Right lobe of liver (tissue), 6 donors: ENCODE measurements around the gene CXCR6. TPM values are rescaled to one million over a fixed set of nuclear protein-coding genes. Genes with fewer than 3 reads are reported as not detected.
A peak's percentile ranks its signal among the peaks of the same experiment; 100 is the strongest.

Source experiments
- ATAC-seq, 4 donors: fragments of 200-7000 bp; cut with Tn5 transposase; one replicate each; pipeline ENCODE4 v1.9.1; 2020; ENCODE audit warnings: mild to moderate bottlenecking in 4 of 4, moderate library complexity in 4 of 4
- DNase-seq, 3 donors: peaks; one replicate each; pipeline ENCODE4 v3.0.0-alpha.2; 2020
- H3K27ac ChIP-seq, 3 donors: fragments of 200-600 bp; one replicate each; pipeline ENCODE4 v1.8.0; 2022
- H3K27me3 ChIP-seq, 2 donors: fragments of 200-600 bp; one replicate each; pipeline ENCODE4 v1.8.0; 2022
- H3K36me3 ChIP-seq, 4 donors: fragments of 200-600 bp; sonication (generic) in 1 of 4; one replicate each; pipeline versions ENCODE4 v1.5.1 to v1.8.0; 2017 to 2022; ENCODE audit warnings: control low read depth in 1 of 4
- H3K4me1 ChIP-seq, 4 donors: fragments of 200-600 bp; sonication (generic) in 1 of 4; one replicate each; pipeline versions ENCODE4 v1.5.1 to v1.8.0; 2017 to 2022; ENCODE audit warnings: control low read depth in 1 of 4
- H3K4me3 ChIP-seq, 3 donors: fragments of 200-600 bp; one replicate each; pipeline ENCODE4 v1.8.0; 2022
- H3K9me3 ChIP-seq, 4 donors: fragments of 200-600 bp; sonication (generic) in 1 of 4; one replicate each; pipeline versions ENCODE4 v1.5.1 to v1.8.0; 2017 to 2022; ENCODE audit warnings: control low read depth in 1 of 4
- POLR2A ChIP-seq: fragments of 450-650 bp; IDR thresholded peaks from one replicate; pipeline ENCODE4 v1.6.1; 2017; ENCODE audit warnings: antibody characterized with exemption, mild to moderate bottlenecking
- WGBS: methylation state at CpG from one replicate; pipeline ENCODE4 v1.1.6; 2018; ENCODE audit warnings: low coverage, low lambda C conversion rate; ENCODE audit not compliant: insufficient coverage; ENCODE audit errors: missing lambda C conversion rate; 5-methylcytosine and 5-hydroxymethylcytosine counted together
- intact Hi-C, 2 donors: fragments of 100-400 bp; cut with DNase I; formaldehyde crosslinking; loops; one replicate each; pipeline versions ENCODE4 v1.11.2 to v1.14.1; 2022
- total RNA-seq, 6 experiments: library from RNA; depleted of rRNA in 2 of 6; stranded (reverse); fragments of >200 nt in 2 of 6; fragmentation: NEBNext Ultra II Directional in 3 of 6; extraction: Animal tissue kit (Norgen Biotek cat#: 25700) in 3 of 6; gene quantifications; one replicate each; pipeline versions ENCODE4 v1.1.0 to v1.2.4, GENCODE V29; 2016 to 2023
- TF ChIP-seq, protein P1 (sequence below), 4 donors: fragments of 200-600 bp in 3 of 4; fragments of 450-650 bp in 1 of 4; IDR thresholded peaks; one replicate each; pipeline versions ENCODE4 v1.5.1 to v1.8.0; 2016 to 2022; ENCODE audit warnings: antibody characterized with exemption in 4 of 4, mild to moderate bottlenecking in 2 of 4
- donor health status: DM: no; HTN: yes; CAD: no.
- donor health status: DM: no; HTN: no; CAD: no.
- donor health status: DM: no; HTN: no; CAD: no.
- donor health status: DM: no; HTN: yes; CAD: no.
- donor health status: DM: no; HTN: yes; CAD: no.

CXCR6 gene
- total RNA-seq, 6 experiments from 2014 or later: 0.37 to 1.4 (median 0.76) TPM; not detected in 1

- WGBS: 100% methylated on average over 3 of the region's 3 CpGs
- intact Hi-C loops: no loop called here
- no peaks in the 10 kb centered on the region for H3K27me3 ChIP-seq
- H3K4me1 ChIP-seq: peaks cover 0 to 5% (median 0%) of the 10 kb centered on the region in 4 donors
- ATAC-seq (no peak), DNase-seq (no peak)
- H3K27ac ChIP-seq: no peak overlapping the region
- no peak overlapping the region for H3K4me3 ChIP-seq
- H3K9me3 ChIP-seq: no peaks in the 10 kb centered on the region
- peaks cover 8 to 83% (median 29%) of the 10 kb centered on the region in 4 donors for H3K36me3 ChIP-seq
- TF ChIP-seq, protein P1, sequence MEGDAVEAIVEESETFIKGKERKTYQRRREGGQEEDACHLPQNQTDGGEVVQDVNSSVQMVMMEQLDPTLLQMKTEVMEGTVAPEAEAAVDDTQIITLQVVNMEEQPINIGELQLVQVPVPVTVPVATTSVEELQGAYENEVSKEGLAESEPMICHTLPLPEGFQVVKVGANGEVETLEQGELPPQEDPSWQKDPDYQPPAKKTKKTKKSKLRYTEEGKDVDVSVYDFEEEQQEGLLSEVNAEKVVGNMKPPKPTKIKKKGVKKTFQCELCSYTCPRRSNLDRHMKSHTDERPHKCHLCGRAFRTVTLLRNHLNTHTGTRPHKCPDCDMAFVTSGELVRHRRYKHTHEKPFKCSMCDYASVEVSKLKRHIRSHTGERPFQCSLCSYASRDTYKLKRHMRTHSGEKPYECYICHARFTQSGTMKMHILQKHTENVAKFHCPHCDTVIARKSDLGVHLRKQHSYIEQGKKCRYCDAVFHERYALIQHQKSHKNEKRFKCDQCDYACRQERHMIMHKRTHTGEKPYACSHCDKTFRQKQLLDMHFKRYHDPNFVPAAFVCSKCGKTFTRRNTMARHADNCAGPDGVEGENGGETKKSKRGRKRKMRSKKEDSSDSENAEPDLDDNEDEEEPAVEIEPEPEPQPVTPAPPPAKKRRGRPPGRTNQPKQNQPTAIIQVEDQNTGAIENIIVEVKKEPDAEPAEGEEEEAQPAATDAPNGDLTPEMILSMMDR (IDR thresholded peaks at IDR 0.05): no peak
- no peak for TF ChIP-seq POLR2A
These were observed 11.0 kb downstream of the CXCR6 start for GRCh38 chr3:45954306-45954705.

DNA sequence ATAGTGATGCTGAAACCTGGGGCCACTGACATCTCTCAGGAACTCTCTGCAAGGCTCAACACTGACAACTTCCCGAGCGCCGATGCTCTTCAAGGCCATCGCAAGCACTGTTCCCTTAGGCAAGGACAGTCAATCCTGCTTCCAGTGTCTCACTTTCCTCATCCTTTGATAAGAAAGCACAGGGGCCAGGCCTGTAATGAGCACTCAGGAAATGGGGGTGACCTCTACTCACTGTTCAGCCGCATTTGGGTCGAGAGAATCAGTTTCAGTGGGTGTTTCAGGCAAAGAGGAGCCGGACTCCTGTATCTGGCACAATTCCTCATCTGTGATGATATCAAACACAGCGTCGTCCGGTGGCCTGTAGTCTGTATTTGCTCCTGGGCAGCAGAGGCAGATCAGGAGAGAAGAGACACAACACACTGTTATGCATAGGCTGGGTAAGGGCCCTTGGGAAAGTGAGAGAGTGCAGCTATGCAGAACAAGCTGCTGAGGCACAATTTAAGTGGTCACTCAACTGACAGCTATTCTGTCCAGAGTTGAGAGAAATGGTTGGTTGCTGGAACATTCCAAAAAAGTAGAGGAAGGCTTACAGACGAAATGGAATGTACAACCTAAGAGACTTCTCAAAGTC, 11.9 kb downstream of the CXCR6 start:
- intact Hi-C loops: no loop called here
- no peak overlapping the region for H3K4me3 ChIP-seq
- TF ChIP-seq, protein P1 (IDR thresholded peaks at IDR 0.05): no peak
- TF ChIP-seq POLR2A: no peak
- H3K27me3 ChIP-seq: no peaks in the 10 kb centered on the region
- no peak for DNase-seq
- 57% methylated on average over 7 of the region's 11 CpGs for WGBS
- peaks cover 8 to 83% (median 30%) of the 10 kb centered on the region in 4 donors for H3K36me3 ChIP-seq
- H3K27ac ChIP-seq: no peak overlapping the region
- peak in 1 of 4 donors; percentile 18 for ATAC-seq
- H3K9me3 ChIP-seq: no peaks in the 10 kb centered on the region
- peaks cover 0 to 5% (median 0%) of the 10 kb centered on the region in 4 donors for H3K4me1 ChIP-seq

DNA sequence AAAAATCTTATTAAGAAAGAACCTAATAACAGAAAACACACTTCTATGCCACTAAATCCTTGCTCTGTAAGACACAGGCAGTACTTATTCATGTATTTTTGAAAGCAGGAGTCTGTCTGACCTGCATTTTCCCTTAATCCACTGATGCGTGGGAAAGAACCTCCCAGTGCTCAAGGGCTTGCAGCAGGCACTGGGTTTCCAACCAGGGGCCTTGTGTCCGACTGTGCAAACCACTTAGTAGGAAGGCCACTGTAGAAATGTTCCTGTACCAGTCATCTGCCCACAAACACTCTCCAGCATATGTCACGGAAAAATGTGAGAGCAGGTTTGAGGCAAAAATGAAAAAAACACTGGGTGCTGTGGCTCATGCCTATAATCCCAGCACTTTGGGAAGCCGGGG, 12.4 kb downstream of the CXCR6 start:
- no peaks in the 10 kb centered on the region for H3K9me3 ChIP-seq
- intact Hi-C loops: no loop called here
- DNase-seq: no peak
- no peak overlapping the region for H3K4me3 ChIP-seq
- TF ChIP-seq POLR2A: no peak
- TF ChIP-seq, protein P1 (IDR thresholded peaks at IDR 0.05): no peak
- H3K27me3 ChIP-seq: no peaks in the 10 kb centered on the region
- H3K4me1 ChIP-seq: peaks cover 0 to 5% (median 0%) of the 10 kb centered on the region in 4 donors
- peaks cover 8 to 84% (median 30%) of the 10 kb centered on the region in 4 donors for H3K36me3 ChIP-seq
- 88% methylated on average over 2 of the region's 4 CpGs for WGBS
- ATAC-seq: no peak
- no peak overlapping the region for H3K27ac ChIP-seq

GRCh38 chr3:45957586-45957985, 14.3 kb downstream of the CXCR6 start:
- TF ChIP-seq POLR2A: no peak
- TF ChIP-seq, protein P1 (IDR thresholded peaks at IDR 0.05): no peak
- H3K9me3 ChIP-seq: no peaks in the 10 kb centered on the region
- DNase-seq: no peak
- H3K27ac ChIP-seq: no peak overlapping the region
- peaks cover 3 to 86% (median 20%) of the 10 kb centered on the region in 4 donors for H3K36me3 ChIP-seq
- ATAC-seq: no peak
- WGBS: 60% methylated on average over 1 of the region's 5 CpGs
- H3K4me1 ChIP-seq: peaks cover 0 to 5% (median 0%) of the 10 kb centered on the region in 4 donors
- H3K4me3 ChIP-seq: no peak overlapping the region
- H3K27me3 ChIP-seq: no peaks in the 10 kb centered on the region
- intact Hi-C loops: no loop called here
